Osteoblast (primary cell): ENCODE results near the gene TEKTIP1. TPM values are rescaled to one million over a fixed set of nuclear protein-coding genes. Genes with fewer than 3 reads are reported as not detected.
A peak's percentile ranks its signal among the peaks of the same experiment; 100 is the strongest.

Experiments used
- DNase-seq: peaks from one replicate; pipeline ENCODE4 v3.0.0; 2011; ENCODE audit warnings: low spot score, mixed read lengths; ENCODE audit not compliant: insufficient read length; ENCODE audit errors: missing footprints
- H2AFZ ChIP-seq: 2 replicates; pipeline ENCODE4 v1.6.0; 2011; ENCODE audit warnings: mild to moderate bottlenecking, low read length
- H3K27ac ChIP-seq: 2 replicates; pipeline ENCODE4 v1.5.1; 2011; ENCODE audit warnings: mild to moderate bottlenecking, low read depth, low read length, moderate library complexity
- H3K27me3 ChIP-seq: 2 replicates; pipeline ENCODE4 v1.6.0; 2012; ENCODE audit warnings: mild to moderate bottlenecking, control low read depth, inconsistent platforms, low read length, moderate library complexity; ENCODE audit not compliant: insufficient read depth
- H3K36me3 ChIP-seq: 2 replicates; pipeline ENCODE4 v1.5.1; 2011; ENCODE audit warnings: mild to moderate bottlenecking, low read length, control low read depth, moderate library complexity; ENCODE audit not compliant: insufficient read depth
- H3K4me1 ChIP-seq: 2 replicates; pipeline ENCODE4 v1.5.1; 2011; ENCODE audit warnings: mild to moderate bottlenecking, low read length, control low read depth, moderate library complexity; ENCODE audit not compliant: insufficient read depth
- H3K4me2 ChIP-seq: 2 replicates; pipeline ENCODE4 v1.6.0; 2011; ENCODE audit warnings: mild to moderate bottlenecking, low read length; ENCODE audit not compliant: insufficient read depth
- H3K4me3 ChIP-seq: fragments of 200-600 bp; sonication (generic); 3 replicates; pipeline ENCODE4 v1.5.1; 2012; ENCODE audit warnings: mild to moderate bottlenecking, low read length, inconsistent platforms; ENCODE audit not compliant: insufficient read depth
- H3K79me2 ChIP-seq: 2 replicates; pipeline ENCODE4 v1.6.0; 2012; ENCODE audit warnings: mild to moderate bottlenecking, low read length, control low read depth, inconsistent platforms; ENCODE audit not compliant: insufficient read depth
- H3K9me3 ChIP-seq: 2 replicates; pipeline ENCODE4 v1.5.1; 2011; ENCODE audit warnings: low read depth, low read length, control low read depth
- H4K20me1 ChIP-seq: 2 replicates; pipeline ENCODE4 v1.6.0; 2012; ENCODE audit warnings: mild to moderate bottlenecking, low read length, control low read depth; ENCODE audit not compliant: insufficient read depth
- total RNA-seq: library from RNA; depleted of rRNA; stranded (reverse); fragments of >200 nt; gene quantifications from 2 replicates; pipeline ENCODE4 v1.2.3, GENCODE V29; 2012
- TF ChIP-seq, protein P1 (sequence below): IDR thresholded peaks from 2 replicates; pipeline ENCODE4 v1.5.1; 2011; ENCODE audit warnings: mild to moderate bottlenecking, low read depth, low read length, moderate library complexity; ENCODE audit errors: extremely low read depth

The TEKTIP1 gene
- total RNA-seq, 1 donor: not detected

DNA sequence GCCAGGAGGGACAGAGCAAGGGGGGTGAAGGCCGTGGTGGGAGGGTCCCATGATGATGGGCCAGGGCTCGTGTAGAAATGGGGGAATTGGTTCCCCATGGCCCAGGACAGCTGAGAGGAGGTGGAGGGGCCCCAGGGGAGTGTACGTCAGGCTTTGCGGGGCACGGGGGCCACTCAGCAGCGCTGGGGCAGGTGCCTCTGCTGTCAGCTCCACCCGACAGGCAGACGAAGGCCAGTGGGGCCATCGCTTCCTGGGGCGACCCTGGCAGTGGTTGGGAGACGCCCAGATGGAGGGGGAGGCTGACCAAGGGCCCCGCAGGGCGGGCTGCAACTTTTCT is 1.9 kb upstream of the TEKTIP1 start:
- no peak for DNase-seq
- Histone ChIP-seq H4K20me1 (peaks cover 14% of the 10 kb centered on the region), H3K4me3 (no peak overlapping the region), H3K9me3 (no peaks in the 10 kb centered on the region), H3K4me2 (no peak overlapping the region), H3K27me3 (no peaks in the 10 kb centered on the region), H2AFZ (no peak overlapping the region), H3K4me1 (no peaks in the 10 kb centered on the region), H3K36me3 (peaks cover 27% of the 10 kb centered on the region), H3K27ac (no peak overlapping the region), H3K79me2 (no peaks in the 10 kb centered on the region)
- TF ChIP-seq, protein P1, sequence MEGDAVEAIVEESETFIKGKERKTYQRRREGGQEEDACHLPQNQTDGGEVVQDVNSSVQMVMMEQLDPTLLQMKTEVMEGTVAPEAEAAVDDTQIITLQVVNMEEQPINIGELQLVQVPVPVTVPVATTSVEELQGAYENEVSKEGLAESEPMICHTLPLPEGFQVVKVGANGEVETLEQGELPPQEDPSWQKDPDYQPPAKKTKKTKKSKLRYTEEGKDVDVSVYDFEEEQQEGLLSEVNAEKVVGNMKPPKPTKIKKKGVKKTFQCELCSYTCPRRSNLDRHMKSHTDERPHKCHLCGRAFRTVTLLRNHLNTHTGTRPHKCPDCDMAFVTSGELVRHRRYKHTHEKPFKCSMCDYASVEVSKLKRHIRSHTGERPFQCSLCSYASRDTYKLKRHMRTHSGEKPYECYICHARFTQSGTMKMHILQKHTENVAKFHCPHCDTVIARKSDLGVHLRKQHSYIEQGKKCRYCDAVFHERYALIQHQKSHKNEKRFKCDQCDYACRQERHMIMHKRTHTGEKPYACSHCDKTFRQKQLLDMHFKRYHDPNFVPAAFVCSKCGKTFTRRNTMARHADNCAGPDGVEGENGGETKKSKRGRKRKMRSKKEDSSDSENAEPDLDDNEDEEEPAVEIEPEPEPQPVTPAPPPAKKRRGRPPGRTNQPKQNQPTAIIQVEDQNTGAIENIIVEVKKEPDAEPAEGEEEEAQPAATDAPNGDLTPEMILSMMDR: no peak

DNA sequence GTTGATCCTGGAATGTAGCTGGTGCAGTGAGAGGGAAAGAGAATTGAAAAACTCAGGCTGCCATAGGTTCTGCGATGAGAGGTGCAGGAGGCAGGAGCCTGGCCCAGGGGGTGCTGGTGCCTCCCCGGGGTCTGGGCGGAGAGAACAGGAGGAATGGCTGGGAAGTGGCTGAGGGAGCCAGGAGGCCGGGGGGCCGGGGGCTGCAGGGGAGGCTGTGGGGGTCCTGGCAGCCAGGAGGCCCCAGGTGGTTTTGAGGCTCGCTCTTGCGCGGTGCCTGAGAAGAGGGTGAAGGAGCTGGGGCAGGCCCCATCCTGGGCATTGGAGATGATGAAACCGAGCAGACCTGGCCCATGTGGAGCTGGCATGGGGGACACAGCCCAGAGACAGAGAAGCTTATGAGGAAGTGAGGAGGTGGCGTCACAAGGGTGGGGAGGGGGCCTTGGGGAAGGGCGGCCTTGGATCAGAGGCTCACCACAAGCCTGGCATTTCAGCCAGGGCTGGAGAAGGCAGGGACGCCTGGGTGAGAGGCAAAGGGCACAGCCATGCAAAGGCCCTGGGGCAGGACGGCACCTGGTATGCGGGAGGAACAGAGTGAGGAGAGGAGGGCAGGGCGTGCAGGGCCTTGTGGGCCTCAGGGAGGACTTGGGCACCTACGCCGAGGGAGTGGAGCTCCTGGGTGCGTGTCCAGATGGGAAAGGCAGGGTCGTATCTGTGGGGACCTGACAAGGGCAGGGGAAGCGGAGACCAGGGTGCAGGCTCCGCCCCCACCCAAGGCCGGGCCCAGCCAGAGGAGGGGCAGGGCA is 1.3 kb upstream of the TEKTIP1 start:
- H3K4me2 ChIP-seq: no peak overlapping the region
- H3K4me3 ChIP-seq: no peak overlapping the region
- no peak overlapping the region for H2AFZ ChIP-seq
- no peaks in the 10 kb centered on the region for H3K79me2 ChIP-seq
- no peaks in the 10 kb centered on the region for H3K27me3 ChIP-seq
- no peak overlapping the region for H3K27ac ChIP-seq
- TF ChIP-seq, protein P1: no peak
- no peaks in the 10 kb centered on the region for H3K9me3 ChIP-seq
- H3K4me1 ChIP-seq: no peaks in the 10 kb centered on the region
- peaks cover 14% of the 10 kb centered on the region for H4K20me1 ChIP-seq
- DNase-seq: no peak
- peaks cover 24% of the 10 kb centered on the region for H3K36me3 ChIP-seq

DNA sequence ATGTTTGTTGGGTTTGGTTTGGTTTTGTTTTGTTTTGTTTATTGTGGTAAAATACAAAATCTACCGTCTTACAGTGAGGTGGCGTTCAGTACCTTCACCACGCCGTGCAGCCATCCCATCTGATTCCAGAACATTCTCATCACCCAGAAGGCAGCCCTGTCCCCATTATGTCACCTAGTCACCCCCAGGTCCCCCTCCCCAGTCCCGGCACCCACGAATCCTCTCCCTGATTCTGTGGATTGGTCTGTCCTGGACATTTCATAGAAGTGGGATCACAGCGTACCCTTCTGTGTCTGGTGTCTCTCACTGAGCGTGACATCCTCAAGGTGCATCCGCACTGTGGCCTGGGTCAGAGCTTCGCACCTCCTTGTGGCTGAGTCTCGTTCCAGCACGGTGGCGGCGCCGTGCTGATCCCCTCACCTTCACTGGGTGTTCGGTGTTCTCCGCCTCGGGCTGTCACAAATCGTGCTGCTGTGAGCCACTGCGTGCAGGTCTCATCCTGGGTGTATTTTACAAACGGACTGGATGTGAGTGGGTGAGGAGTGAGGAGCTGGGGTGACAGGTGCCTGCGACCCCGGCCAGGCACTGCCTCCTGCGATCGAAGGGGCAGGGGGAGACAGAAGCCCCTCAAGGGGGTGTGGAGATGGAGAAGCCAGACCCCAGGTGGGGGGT is 580 bp upstream of the TEKTIP1 start:
- H3K4me2 ChIP-seq: no peak overlapping the region
- no peaks in the 10 kb centered on the region for H3K9me3 ChIP-seq
- H3K4me3 ChIP-seq: no peak overlapping the region
- H3K27me3 ChIP-seq: no peaks in the 10 kb centered on the region
- no peaks in the 10 kb centered on the region for H3K79me2 ChIP-seq
- no peak overlapping the region for H2AFZ ChIP-seq
- peaks cover 14% of the 10 kb centered on the region for H4K20me1 ChIP-seq
- TF ChIP-seq, protein P1: no peak
- H3K4me1 ChIP-seq: no peaks in the 10 kb centered on the region
- peaks cover 19% of the 10 kb centered on the region for H3K36me3 ChIP-seq
- no peak overlapping the region for H3K27ac ChIP-seq
- peak; percentile 87 for DNase-seq

DNA sequence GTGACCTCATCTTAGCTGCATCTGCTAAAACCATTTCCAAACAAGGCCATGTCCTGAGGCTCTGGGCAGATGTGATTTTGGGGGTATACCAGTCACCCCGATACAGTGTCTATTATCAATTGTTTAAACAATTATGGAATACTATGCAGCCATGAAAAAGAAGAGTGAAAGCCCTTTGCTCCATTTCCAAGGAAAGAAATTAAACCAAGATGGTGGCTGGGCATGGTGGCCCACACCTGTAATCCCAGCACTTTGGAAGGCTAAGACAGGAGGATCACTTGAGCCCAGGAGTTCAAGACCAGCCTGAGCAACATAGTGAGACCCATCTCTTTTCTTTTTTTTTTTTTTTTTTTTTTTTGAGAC is 763 bp downstream of the TEKTIP1 start:
- Histone ChIP-seq H3K9me3 (no peaks in the 10 kb centered on the region), H2AFZ (no peak overlapping the region), H3K27ac (no peak overlapping the region), H3K79me2 (no peaks in the 10 kb centered on the region), H3K4me2 (no peak overlapping the region), H3K4me3 (no peak overlapping the region), H3K27me3 (no peaks in the 10 kb centered on the region), H4K20me1 (peaks cover 14% of the 10 kb centered on the region), H3K4me1 (no peaks in the 10 kb centered on the region), H3K36me3 (peaks cover 14% of the 10 kb centered on the region)
- TF ChIP-seq, protein P1: no peak
- no peak for DNase-seq
